PFSK-1 (cell line): ENCODE data around the gene HPDL.

Experiments used
- POLR2AphosphoS5 ChIP-seq: IDR thresholded peaks from 2 replicates; pipeline ENCODE4 v1.6.1; 2012; ENCODE audit warnings: low read depth, mild to moderate bottlenecking, control low read depth, low read length, moderate library complexity
- REST ChIP-seq, 2 experiments: IDR thresholded peaks; 2 replicates each; pipeline versions ENCODE4 v1.6.1 to v1.8.0; 2011 to 2012; ENCODE audit warnings: low read depth in 2 of 2, low read length in 2 of 2, control low read depth in 1 of 2, inconsistent platforms in 1 of 2, mild to moderate bottlenecking in 1 of 2, moderate library complexity in 1 of 2; ENCODE audit not compliant: insufficient read depth in 1 of 2

GRCh38 chr1:45375104-45376090, 48.7 kb downstream of the HPDL start:
- TF ChIP-seq POLR2AphosphoS5: no peak
- TF ChIP-seq REST (IDR thresholded peaks at IDR 0.05; ENCODE audit: insufficient read depth in 1 of 2, low read depth in 2 of 2, low read length in 2 of 2): no peak
